HFFc6 (cell line): ENCODE measurements around the gene GCGR. TPM values are rescaled to one million over a fixed set of nuclear protein-coding genes. Genes with fewer than 3 reads are reported as not detected.

Source experiments
- DNase-seq: peaks from one replicate; pipeline ENCODE4 v3.0.0-alpha.2; 2018
- H3K27ac Mint-ChIP-seq: 2 replicates; pipeline ENCODE4 v1.8.0; 2020; ENCODE audit warnings: mild to moderate bottlenecking, mixed read lengths
- H3K27me3 Mint-ChIP-seq: 2 replicates; pipeline ENCODE4 v1.8.0; 2021; ENCODE audit warnings: mild to moderate bottlenecking, moderate library complexity, mixed read lengths; ENCODE audit not compliant: insufficient read depth
- H3K36me3 Mint-ChIP-seq: 2 replicates; pipeline ENCODE4 v1.8.0; 2021; ENCODE audit warnings: low read depth, mixed read lengths
- H3K4me1 Mint-ChIP-seq: 2 replicates; pipeline ENCODE4 v1.8.0; 2020; ENCODE audit warnings: low read depth, mixed read lengths
- H3K4me3 Mint-ChIP-seq: 2 replicates; pipeline ENCODE4 v1.8.0; 2020; ENCODE audit warnings: mild to moderate bottlenecking, moderate library complexity, mixed read lengths
- H3K9me3 Mint-ChIP-seq: 2 replicates; pipeline ENCODE4 v1.8.0; 2020; ENCODE audit warnings: mild to moderate bottlenecking, mixed read lengths
- total RNA-seq, 6 experiments: library from RNA; stranded (reverse); fragmentation: NEBNext Ultra II Directional; extraction: Animal tissue kit (Norgen Biotek cat#: 25700); gene quantifications; 2 replicates in 1 of 6; 3 replicates in 5 of 6; pipeline ENCODE4 v1.2.3, GENCODE V29; 2021
- TF ChIP-seq, protein P1 (sequence below): fragments of 200-600 bp; sonication (generic); IDR thresholded peaks from 2 replicates; pipeline ENCODE4 v1.5.0; 2021; ENCODE audit warnings: antibody characterized with exemption, mild to moderate bottlenecking

GCGR gene
- total RNA-seq, 6 experiments from 2014 or later: not detected

DNA sequence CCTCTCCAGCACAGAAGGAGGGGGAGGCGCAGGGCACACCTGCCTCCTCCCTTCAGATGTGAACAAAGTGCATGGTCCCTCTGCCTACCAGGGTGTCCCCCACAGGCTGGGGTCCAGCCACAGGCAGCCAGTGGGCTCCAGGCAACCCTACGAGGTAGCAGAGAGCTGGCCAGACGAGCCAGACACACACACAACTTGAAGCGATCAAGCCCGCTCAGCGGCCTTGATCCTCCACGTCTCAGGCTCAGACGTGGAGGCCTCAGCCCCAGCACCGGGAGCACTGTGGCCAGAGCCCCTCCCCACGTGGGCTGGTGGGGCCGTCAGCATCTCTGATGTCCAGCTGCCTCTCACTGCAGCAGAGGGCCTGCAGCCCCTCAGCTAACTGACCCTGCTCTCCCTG lies 20.6 kb downstream of the GCGR start:
- Mint-ChIP-seq H3K27ac (no peak overlapping the region), H3K27me3 (no peaks in the 10 kb centered on the region), H3K9me3 (no peaks in the 10 kb centered on the region), H3K36me3 (no peaks in the 10 kb centered on the region), H3K4me3 (no peak overlapping the region), H3K4me1 (no peaks in the 10 kb centered on the region)
- DNase-seq: no peak
- TF ChIP-seq, protein P1, sequence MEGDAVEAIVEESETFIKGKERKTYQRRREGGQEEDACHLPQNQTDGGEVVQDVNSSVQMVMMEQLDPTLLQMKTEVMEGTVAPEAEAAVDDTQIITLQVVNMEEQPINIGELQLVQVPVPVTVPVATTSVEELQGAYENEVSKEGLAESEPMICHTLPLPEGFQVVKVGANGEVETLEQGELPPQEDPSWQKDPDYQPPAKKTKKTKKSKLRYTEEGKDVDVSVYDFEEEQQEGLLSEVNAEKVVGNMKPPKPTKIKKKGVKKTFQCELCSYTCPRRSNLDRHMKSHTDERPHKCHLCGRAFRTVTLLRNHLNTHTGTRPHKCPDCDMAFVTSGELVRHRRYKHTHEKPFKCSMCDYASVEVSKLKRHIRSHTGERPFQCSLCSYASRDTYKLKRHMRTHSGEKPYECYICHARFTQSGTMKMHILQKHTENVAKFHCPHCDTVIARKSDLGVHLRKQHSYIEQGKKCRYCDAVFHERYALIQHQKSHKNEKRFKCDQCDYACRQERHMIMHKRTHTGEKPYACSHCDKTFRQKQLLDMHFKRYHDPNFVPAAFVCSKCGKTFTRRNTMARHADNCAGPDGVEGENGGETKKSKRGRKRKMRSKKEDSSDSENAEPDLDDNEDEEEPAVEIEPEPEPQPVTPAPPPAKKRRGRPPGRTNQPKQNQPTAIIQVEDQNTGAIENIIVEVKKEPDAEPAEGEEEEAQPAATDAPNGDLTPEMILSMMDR: no peak

DNA sequence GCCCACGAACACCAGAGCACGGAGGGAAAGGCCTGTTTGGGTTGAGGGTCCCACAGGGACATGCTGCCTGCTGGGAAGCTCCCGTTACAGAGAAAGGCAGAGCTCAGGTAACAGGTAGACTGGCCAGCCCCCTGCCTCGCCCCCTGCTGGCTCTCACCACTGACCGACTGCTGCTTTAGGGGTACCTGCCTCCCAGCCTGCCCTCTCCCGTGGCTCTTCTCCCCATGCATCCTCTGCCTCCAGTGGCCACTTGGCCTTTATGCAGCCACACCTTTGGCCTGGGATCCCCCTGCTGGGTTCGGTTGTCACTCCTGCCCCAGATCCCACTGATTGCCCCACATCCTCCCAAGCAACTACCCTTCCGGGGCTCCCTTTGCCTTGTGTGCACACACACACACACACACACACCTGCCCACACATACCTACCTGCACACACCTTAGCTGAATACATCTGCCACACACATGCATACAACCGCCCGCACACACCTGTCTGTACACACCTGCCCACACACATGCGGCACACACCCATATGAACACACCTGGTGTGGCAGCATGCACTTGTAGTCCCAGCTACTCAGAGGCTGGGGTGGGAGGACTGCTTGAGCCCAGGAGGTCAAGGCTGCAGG lies 22.0 kb downstream of the GCGR start:
- H3K27ac Mint-ChIP-seq: no peak overlapping the region
- H3K4me3 Mint-ChIP-seq: no peak overlapping the region
- TF ChIP-seq, protein P1: peak; percentile 38; the same call in 1 of the 2 replicates

GRCh38 chr17:81828656-81829055 lies 24.7 kb downstream of the GCGR start:
- DNase-seq: no peak
- peaks cover 2% of the 10 kb centered on the region; the same call in 1 of the 2 replicates for H3K27me3 Mint-ChIP-seq
- TF ChIP-seq, protein P1: no peak
- H3K4me3 Mint-ChIP-seq: no peak overlapping the region
- no peak overlapping the region; the same call in 1 of the 2 replicates for H3K27ac Mint-ChIP-seq
- H3K36me3 Mint-ChIP-seq: no peaks in the 10 kb centered on the region
- H3K9me3 Mint-ChIP-seq: no peaks in the 10 kb centered on the region
- peaks cover 14% of the 10 kb centered on the region for H3K4me1 Mint-ChIP-seq

More for the DNA sequence above, 22.0 kb downstream of the GCGR start:
- H3K4me1 Mint-ChIP-seq: no peaks in the 10 kb centered on the region
- no peaks in the 10 kb centered on the region for H3K27me3 Mint-ChIP-seq
- no peaks in the 10 kb centered on the region for H3K36me3 Mint-ChIP-seq
- no peaks in the 10 kb centered on the region for H3K9me3 Mint-ChIP-seq
- DNase-seq: no peak

DNA sequence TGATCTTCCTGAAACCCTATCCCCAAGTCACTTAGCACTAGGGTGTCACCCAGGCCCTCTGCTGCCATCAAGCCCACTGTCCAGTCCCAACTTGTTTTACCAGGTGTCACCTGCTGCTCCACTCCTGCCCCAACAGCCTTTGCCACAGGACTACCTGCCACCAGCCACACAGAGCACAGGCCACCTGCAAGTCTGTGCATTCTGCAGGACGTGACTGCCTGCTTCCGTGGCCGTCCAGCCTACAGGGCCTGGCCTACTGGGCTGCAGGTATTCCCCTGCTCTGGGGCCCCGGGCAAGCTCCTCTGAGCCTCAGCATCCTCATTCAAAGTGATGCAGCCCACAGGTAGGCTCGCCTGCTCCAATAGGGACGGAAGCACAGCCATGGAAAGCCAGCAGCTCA lies 25.9 kb downstream of the GCGR start:
- Mint-ChIP-seq H3K4me1 (peaks cover 14% of the 10 kb centered on the region), H3K27me3 (peaks cover 2% of the 10 kb centered on the region; the same call in 1 of the 2 replicates), H3K27ac (no peak overlapping the region), H3K36me3 (no peaks in the 10 kb centered on the region), H3K9me3 (no peaks in the 10 kb centered on the region), H3K4me3 (no peak overlapping the region)
- DNase-seq: no peak
- TF ChIP-seq, protein P1: no peak

DNA sequence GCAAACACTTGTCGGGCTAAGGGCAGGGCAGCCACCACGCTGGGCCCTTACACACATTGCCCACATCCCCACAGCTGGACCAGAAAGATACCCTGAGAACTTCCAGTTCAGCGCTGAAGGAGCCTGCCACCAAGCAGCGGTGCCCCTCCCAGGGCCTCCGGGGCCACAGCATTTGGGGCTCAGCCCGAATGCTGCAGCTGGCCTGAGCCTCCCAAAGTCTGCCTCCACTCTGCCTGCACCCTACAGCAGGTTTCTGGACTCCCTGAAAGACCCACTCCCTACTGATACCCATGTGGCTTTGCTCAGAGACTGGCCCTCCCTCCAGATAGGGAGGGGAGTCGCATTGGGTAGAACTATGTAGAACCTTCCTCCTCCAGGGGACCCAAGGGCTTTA lies 27.6 kb downstream of the GCGR start:
- Mint-ChIP-seq H3K27ac (peak overlapping the region; percentile 95), H3K4me1 (peaks cover 14% of the 10 kb centered on the region), H3K9me3 (no peaks in the 10 kb centered on the region), H3K36me3 (no peaks in the 10 kb centered on the region), H3K27me3 (peaks cover 2% of the 10 kb centered on the region; the same call in 1 of the 2 replicates), H3K4me3 (peak overlapping the region; percentile 86)
- no peak for DNase-seq
- TF ChIP-seq, protein P1: no peak
